T1000 (cell line): ENCODE data around the gene ZNF318.

Experiments
- DNase-seq: peaks from one replicate; lab custom pipeline; 2025; ENCODE audit warnings: mixed read lengths; lab: John Stamatoyannopoulos, UW

The ZNF318 gene

DNA sequence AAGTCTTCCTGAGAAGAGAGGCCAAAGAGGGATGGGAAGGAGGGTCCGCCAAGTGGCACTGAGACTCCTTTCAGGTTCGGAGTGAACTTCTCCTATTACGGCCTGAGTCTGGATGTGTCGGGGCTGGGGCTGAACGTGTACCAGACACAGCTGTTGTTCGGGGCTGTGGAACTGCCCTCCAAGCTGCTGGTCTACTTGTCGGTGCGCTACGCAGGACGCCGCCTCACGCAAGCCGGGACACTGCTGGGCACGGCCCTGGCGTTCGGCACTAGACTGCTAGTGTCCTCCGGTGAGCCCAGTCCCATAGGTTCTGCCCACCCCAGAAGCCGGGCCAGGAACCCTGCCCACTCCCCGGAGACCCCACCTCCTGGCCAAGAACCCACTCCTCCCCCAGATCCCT is 67.3 kb downstream of the ZNF318 start:
- DNase-seq: no peak

DNA sequence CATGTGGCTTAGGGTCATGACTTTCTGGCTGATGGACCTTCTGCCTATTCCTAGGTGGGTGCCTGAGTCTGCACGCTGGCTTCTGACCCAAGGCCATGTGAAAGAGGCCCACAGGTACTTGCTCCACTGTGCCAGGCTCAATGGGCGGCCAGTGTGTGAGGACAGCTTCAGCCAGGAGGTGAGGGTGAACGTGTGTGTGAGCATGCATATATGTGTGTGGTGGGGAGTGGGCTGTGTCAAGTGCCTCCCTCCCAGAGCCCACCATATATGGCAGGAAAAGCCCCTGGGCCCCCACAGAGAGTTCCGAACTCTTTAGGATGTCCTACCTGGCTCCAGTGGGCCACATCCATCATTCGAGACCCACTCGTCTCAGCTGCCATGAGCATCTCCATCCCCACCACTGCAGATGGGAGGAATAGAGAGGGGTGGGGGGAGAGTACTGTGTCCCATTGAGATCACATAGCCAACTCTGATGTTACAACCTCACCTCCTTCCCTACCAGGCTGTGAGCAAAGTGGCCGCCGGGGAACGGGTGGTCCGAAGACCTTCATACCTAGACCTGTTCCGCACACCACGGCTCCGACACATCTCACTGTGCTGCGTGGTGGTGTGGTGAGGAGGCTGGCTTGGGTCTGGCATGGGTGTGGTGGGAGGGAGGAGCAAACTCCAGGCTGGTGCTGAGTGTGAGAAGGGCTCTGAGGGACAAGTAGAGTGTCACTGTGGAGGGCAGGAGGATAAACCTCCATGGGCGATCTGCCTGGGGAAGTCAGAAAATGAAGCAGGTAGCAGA is 68.2 kb downstream of the ZNF318 start:
- DNase-seq: no peak

- no peak for DNase-seq
These were observed 69.8 kb downstream of the ZNF318 start for GRCh38 chr6:43299338-43300293.

DNA sequence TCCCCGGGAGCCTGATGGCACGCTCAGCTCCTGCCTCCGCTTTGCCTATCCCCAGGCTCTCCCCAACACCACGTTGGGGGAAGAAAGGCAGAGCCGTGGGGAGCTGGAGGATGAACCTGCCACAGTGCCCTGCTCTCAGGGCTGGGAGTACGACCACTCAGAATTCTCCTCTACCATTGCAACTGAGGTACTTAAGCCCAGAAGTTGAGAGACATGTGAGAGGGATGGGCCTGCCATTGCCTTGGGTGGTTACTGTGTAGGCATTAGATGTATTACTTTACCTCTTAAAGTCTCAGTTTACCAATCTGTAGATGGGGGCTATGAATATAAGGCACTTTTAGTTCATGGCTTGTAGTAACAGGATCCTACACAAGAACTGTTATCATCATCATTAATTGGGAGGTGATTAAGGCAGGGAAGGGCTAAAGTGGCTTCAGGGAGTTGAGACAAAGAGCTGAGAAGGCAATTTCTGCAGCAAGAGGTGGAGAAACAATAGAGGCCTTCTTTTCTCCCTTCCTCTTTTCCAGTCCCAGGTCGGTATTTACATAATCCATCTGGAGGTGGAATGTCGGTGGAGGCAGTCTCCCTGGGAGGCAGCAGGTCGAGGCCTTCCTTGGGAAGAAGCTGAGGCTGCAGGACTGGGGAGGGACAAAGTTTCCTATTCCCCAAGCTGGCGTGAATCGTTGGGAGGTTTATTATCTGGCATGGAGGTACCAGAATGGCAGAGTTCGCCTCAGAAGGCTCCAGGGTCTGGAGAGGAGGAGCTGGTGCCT is 70.7 kb downstream of the ZNF318 start:
- no peak for DNase-seq

DNA sequence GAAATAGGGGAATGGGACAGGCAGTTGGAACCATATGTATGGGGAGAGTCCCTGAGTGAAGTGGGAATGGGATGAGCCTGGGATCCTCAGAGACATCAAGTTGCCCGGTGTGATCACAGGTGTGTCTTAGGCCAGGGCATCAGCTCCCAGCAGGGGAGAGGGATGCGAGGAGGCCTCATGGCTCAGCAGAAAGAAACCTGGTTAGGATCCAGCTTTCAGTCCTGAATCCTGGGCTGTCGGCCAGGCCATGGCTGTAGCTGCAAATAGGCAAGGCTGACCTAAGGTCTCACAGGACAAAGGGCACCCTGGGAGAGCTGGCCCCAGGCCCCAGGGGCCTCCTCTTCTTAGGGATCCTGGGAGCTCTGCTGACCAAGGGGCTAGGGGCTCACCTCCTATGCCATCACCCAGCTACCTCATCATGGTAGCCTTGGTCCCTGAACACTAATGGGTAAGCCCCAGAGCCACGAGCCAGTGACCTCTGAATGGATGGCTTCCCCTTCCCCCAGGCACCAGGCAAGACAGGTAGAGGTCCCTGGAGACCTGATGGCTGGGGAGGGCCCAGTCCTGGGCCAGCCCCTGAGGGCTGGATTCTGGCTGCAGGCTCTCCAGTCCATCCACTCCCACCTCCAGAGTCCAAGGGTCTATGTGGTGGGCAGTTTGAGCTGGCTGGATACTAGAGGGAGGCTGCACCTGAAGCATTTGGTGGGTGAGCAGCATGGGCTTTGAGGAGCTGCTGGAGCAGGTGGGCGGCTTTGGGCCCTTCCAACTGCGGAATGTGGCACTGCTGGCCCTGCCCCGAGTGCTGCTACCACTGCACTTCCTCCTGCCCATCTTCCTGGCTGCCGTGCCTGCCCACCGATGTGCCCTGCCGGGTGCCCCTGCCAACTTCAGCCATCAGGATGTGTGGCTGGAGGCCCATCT is 71.5 kb downstream of the ZNF318 start, which contains the start of gene SLC22A7:
TSS of gene SLC22A7 (plus strand) at position 617 of the 921 bp plus-strand sequence. CDS start at position 716, 99 bp downstream.
- DNase-seq: no peak

DNA sequence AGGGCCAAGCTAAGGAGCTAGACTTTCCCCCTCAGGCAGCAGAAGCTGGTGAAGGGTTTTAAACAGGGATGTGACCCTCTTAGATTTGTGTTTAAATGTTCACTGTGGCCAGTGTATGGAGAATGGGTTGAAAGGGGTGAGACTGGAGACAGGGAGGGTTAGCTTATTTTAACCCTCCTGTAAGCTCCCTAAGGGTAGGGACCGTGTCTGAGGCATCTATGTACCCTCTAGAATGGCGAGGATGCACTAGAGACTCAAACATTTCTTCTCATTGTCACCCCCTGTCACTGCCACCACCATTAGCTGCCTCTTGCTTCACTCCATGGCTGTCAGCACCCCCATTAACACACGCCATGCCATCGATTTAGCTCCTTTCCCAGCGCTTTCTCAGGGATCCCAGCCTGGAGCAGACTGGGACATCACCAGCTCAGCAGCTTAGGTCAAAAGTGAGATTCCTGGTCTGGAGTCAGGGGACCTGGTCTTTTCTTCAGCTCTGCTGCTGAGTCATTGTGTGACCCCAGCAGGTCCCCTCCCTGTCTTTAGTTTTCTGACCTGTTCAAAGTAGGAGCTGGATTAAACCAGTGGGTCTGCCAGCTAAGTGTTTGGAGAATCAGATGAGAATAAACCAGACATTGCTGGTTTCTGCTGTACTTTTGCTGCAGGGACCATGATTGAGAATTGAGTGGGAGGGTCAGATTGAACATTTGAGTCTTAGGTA is 72.5 kb downstream of the ZNF318 start:
- no peak for DNase-seq

- no peak for DNase-seq
These were observed 74.0 kb downstream of the ZNF318 start for GRCh38 chr6:43295456-43295855.

DNA sequence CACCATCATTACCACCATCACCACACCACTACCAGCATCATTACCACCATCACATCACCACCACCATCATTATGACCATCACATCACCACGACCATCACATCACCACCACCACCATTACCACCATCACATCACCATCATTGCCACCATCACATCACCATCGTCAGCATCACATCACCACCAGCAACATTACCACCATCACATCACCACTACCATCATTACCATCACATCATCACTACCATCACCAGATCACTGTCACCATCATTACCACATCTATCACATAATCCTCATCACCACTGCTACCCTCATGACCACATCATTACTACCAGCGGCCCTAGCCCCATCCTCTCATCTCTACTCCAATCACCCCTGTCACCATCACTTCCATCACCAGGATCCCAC is 74.9 kb downstream of the ZNF318 start:
- no peak for DNase-seq

GRCh38 chr6:43293698-43294097 is 75.7 kb downstream of the ZNF318 start:
- no peak for DNase-seq

DNA sequence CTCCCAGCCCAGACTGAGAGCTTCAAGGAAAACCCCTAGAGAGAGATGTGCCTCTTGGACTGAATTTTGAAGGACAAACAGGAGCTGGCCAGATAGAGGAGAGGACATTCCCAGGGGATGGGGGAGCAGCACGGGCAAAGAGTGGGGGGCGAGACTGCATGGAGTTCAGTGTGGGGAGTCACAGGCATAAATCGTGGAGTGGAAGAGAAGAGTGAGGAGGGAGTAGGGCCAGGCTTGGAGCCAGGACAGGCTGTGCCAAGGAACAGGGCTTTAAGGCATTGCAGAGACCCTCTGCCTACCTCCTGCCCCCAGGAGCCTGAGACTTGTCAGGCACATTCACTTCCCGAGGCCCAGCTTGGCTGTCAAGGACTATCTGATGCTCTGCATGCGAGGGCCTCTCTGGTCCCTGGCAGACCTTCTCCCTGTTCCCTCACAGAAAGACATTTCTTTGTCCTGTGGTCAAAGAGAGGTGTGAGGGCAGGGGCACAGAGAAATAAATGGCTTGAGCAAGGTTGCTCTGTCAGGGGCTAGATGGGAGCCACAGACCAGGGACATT is 76.6 kb downstream of the ZNF318 start:
- DNase-seq: no peak

GRCh38 chr6:43292341-43292740 is 77.1 kb downstream of the ZNF318 start:
- DNase-seq: no peak

DNA sequence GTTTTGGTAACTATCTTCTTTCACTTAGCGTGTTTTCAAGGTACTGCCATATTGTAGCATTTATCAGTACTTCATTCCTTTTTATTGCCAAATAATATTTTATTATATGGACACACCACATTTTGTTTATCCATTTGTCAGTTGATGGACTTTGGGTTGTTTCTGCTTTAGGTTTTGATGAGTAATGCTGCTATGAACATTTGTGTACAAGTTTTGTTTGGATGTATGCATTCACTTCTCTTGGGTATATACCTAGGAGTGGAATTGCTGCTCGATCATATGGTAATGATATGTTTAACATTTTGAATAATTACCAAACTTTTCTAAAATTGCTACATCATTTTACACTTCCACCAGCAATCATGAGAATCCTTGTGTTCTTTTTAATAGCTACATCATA is 77.7 kb downstream of the ZNF318 start:
- DNase-seq: no peak

DNA sequence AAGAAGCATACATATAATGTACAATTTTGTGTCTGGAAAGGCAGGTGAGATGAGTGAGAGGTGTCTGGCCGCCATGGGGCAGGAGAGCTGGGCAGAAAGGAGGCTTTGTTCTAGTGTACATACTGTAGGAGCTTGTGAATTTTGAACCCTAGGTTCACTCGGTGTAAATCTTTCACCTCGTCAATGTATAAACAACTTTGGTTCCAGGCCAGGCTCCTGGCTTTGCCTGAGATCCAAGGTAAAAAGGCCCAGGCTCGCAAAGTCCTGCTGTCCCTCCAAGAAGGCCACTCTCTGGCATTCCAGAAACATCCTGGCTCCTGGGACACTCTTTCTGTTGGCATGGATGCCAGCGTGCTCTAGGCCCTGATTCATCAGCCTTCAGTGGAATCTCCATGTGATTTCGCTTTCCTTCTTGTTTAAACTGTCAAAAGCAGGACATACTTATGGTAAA is 78.5 kb downstream of the ZNF318 start:
- no peak for DNase-seq

DNA sequence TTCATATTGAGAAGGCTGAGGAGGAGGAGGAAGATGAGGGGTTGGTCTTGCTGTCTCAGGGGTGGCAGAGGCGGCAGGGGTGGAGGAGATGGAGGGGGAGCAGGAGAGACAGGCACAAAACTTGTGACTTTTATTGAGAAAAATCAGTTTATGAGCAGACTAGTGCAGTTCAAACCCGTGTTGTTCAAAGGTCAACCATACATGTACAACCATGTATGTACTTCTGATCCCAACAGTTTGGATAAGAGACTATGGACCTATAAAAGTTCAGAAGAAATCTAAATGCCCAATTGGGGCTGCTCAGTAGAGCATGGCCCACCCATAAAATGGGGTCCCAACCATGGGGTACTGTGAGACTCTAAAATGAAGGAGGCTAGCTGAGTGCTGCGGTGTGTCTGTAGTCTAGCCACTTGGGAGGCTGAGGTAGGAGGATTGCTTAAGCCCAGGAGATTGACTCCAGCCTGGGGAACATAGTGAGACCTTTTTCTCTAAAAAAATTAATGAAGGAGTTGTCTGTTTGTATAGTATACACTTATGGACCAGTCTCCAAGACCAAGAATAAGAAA is 79.0 kb downstream of the ZNF318 start:
- no peak for DNase-seq

- DNase-seq: no peak
These were observed 81.4 kb downstream of the ZNF318 start for GRCh38 chr6:43287717-43288679.

GRCh38 chr6:43286980-43287716 is 82.3 kb downstream of the ZNF318 start:
- no peak for DNase-seq

GRCh38 chr6:43286456-43286979 is 82.9 kb downstream of the ZNF318 start:
- no peak for DNase-seq
